K562 (cell line): ENCODE data around the gene EVL. TPM values are rescaled to one million over a fixed set of nuclear protein-coding genes. Genes with fewer than 3 reads are reported as not detected.

Experiments
- ATAC-seq: fragments of 200-7000 bp; cut with Tn5 transposase; 3 replicates; pipeline ENCODE4 v1.9.1; 2020; ENCODE audit warnings: moderate library complexity
- BruUV-seq: library from RNA; stranded (reverse); fragments of 400-500 nt; replicated peaks from 2 replicates; lab custom pipeline; 2021; lab: Mats Ljungman, UMichigan
- CTCF ChIA-PET: fragments of 300-600 bp; formaldehyde crosslinking; extraction: SDS; loops from one replicate; lab custom pipeline; 2021; ENCODE audit warnings: low intra/inter-chr PET ratio; lab: Yijun Ruan, JAX
- POLR2A ChIA-PET: fragments of 300-600, 350-650 bp; sonication (Branson Sonifier 250); formaldehyde crosslinking; extraction: SDS; loops from one replicate; lab custom pipeline; 2021; ENCODE audit warnings: antibody characterized with exemption, inconsistent platforms; lab: Yijun Ruan, JAX
- DNase-seq, 4 experiments: peaks; one replicate each; pipeline versions ENCODE4 v3.0.0 to v3.0.0-alpha.2; 2011 to 2018; ENCODE audit warnings: low spot score in 3 of 4, mixed read lengths in 3 of 4; ENCODE audit errors: extremely low read depth in 1 of 4
- FAIRE-seq: peaks from 2 replicates; lab custom pipeline; 2011; peaks lifted over from hg19 to GRCh38; lab: Jason Lieb, UNC
- H2AFZ ChIP-seq: 2 replicates; pipeline ENCODE4 v1.6.0; 2011; ENCODE audit warnings: low read depth, low read length, control low read depth, inconsistent platforms
- H3K27ac ChIP-seq: fragments of 200-600 bp; 3 replicates; pipeline ENCODE4 v1.8.0; 2011; ENCODE audit warnings: low read depth, mild to moderate bottlenecking, control low read depth, inconsistent platforms, low read length, moderate library complexity, mixed read lengths; ENCODE audit errors: extremely low read depth
- H3K27me3 ChIP-seq, 2 experiments: fragments of 300-600 bp in 1 of 2; 2 replicates in 1 of 2; 3 replicates in 1 of 2; pipeline versions ENCODE4 v1.6.0 to v1.8.0; 2011; ENCODE audit warnings: inconsistent platforms in 2 of 2, low read length in 2 of 2, mild to moderate bottlenecking in 1 of 2, mixed read lengths in 1 of 2, moderate library complexity in 1 of 2; ENCODE audit not compliant: control insufficient read depth in 2 of 2, insufficient read depth in 2 of 2
- H3K36me3 ChIP-seq: fragments of 300-600 bp; 3 replicates; pipeline ENCODE4 v1.8.0; 2011; ENCODE audit warnings: mild to moderate bottlenecking, low read length, inconsistent platforms; ENCODE audit not compliant: control insufficient read depth, insufficient read depth
- H3K4me1 ChIP-seq, 2 experiments: fragments of 200-600 bp in 1 of 2; replicated peaks in 1 of 2; 2 replicates in 1 of 2; 3 replicates in 1 of 2; pipeline versions ENCODE4 v1.5.1 to v1.8.0; 2011; ENCODE audit warnings: inconsistent platforms in 2 of 2, low read length in 2 of 2, mild to moderate bottlenecking in 1 of 2, mixed read lengths in 1 of 2, moderate library complexity in 1 of 2; ENCODE audit not compliant: control insufficient read depth in 2 of 2, insufficient read depth in 2 of 2
- H3K4me2 ChIP-seq: 2 replicates; pipeline ENCODE4 v1.6.1; 2011; ENCODE audit warnings: low read length, control low read depth, inconsistent platforms, mixed read lengths; ENCODE audit not compliant: insufficient read depth
- H3K4me3 ChIP-seq: fragments of 200-600 bp; sonication (generic), shearing (Covaris generic); 2 replicates; pipeline ENCODE4 v1.5.1; 2016; ENCODE audit warnings: control low read depth, inconsistent platforms
- H3K79me2 ChIP-seq: fragments of 200-600 bp; 3 replicates; pipeline ENCODE4 v1.8.0; 2011; ENCODE audit warnings: low read length, inconsistent platforms; ENCODE audit not compliant: control insufficient read depth, insufficient read depth
- H3K9ac ChIP-seq, 2 experiments: 2 replicates each; pipeline versions ENCODE4 v1.6.0 to v1.6.1; 2011; ENCODE audit warnings: low read depth in 2 of 2, low read length in 2 of 2, control low read depth in 1 of 2, inconsistent platforms in 1 of 2, mild to moderate bottlenecking in 1 of 2, mixed read lengths in 1 of 2; ENCODE audit not compliant: insufficient read depth in 1 of 2
- H3K9me1 ChIP-seq: one replicate; pipeline ENCODE4 v1.6.0; 2011; ENCODE audit warnings: inconsistent platforms, mild to moderate bottlenecking, low read length, moderate library complexity; ENCODE audit not compliant: control insufficient read depth, insufficient read depth
- H3K9me3 ChIP-seq: replicated peaks from 2 replicates; pipeline ENCODE4 v1.5.1; 2011; ENCODE audit warnings: low read depth, low read length, inconsistent platforms; ENCODE audit not compliant: control insufficient read depth, insufficient read depth
- H4K20me1 ChIP-seq: replicated peaks from 2 replicates; pipeline ENCODE4 v1.6.1; 2011; ENCODE audit warnings: low read length, inconsistent platforms, mixed read lengths; ENCODE audit not compliant: control insufficient read depth, insufficient read depth
- BMI1 ChIP-seq: fragments of 150-350 bp; IDR thresholded peaks from 2 replicates; pipeline ENCODE4 v1.6.1; 2014; ENCODE audit warnings: low read length
- CREBBP ChIP-seq: IDR thresholded peaks from one replicate; pipeline ENCODE4 v1.6.1; 2012; ENCODE audit warnings: low read depth, mild to moderate bottlenecking, control low read depth, inconsistent platforms, low read length
- GABPA ChIP-seq: fragments of 200-800 bp; sonication (Bioruptor generic); conservative IDR thresholded peaks from 2 replicates; pipeline ENCODE4 v1.6.1; 2016; ENCODE audit warnings: low read depth, missing genetic modification characterization, missing compliant biosample characterization
- GABPB2 ChIP-seq: fragments of 250-450 bp; sonication (Bioruptor Pico); conservative IDR thresholded peaks from 2 replicates; pipeline ENCODE4 v1.5.1; 2021; ENCODE audit warnings: mild to moderate bottlenecking
- SMARCA5 ChIP-seq: fragments of 450-650 bp; IDR thresholded peaks from 2 replicates; pipeline ENCODE4 v1.6.1; 2016
- SUPT5H ChIP-seq: fragments of 450-650 bp; IDR thresholded peaks from 2 replicates; pipeline ENCODE4 v1.6.1; 2016
- TRIM25 ChIP-seq: fragments of 450-650 bp; IDR thresholded peaks from 2 replicates; pipeline ENCODE4 v1.7.0; 2016; ENCODE audit warnings: borderline replicate concordance
- ZNF695 ChIP-seq: fragments of 450-650 bp; formaldehyde crosslinking; IDR thresholded peaks from 2 replicates; pipeline ENCODE4 v1.4.0; 2020; ENCODE audit warnings: mild to moderate bottlenecking, moderate library complexity
- WGBS: fragments of 100-300 bp; shearing (Covaris generic); methylation state at CpG from one replicate; pipeline ENCODE4 v1.1.6; 2016; ENCODE audit warnings: low coverage, mixed read lengths; ENCODE audit not compliant: insufficient coverage; ENCODE audit errors: missing lambda C conversion rate; 5-methylcytosine and 5-hydroxymethylcytosine counted together
- in situ Hi-C: fragments of 300-500 bp; cut with MboI; formaldehyde crosslinking; loops from 4 replicates; pipeline ENCODE4 v1.15.0; 2018; ENCODE audit warnings: inconsistent platforms, mixed read lengths
- intact Hi-C: fragments of 100-400 bp; cut with micrococcal nuclease; formaldehyde crosslinking; loops from 2 replicates; pipeline ENCODE4 v1.14.2; 2022
- polyA plus RNA-seq, 8 experiments: library from polyadenylated mRNA; depleted of rRNA in 4 of 8; stranded (reverse) in 5 of 8; unstranded in 3 of 8; fragments of >200 nt; fragmentation: Nextera tagmentation in 2 of 8; fragmentation: Illumina TruSeq in 1 of 8; extraction: Ambion mirVana in 2 of 8; extraction: Trizol in 1 of 8; gene quantifications; 2 replicates each; pipeline versions ENCODE4 v1.2.1 to v1.2.3, GENCODE V29; 2011 to 2014; ENCODE audit warnings: inconsistent platforms in 1 of 8, missing spikeins in 1 of 8
- total RNA-seq, 7 experiments: library from RNA; depleted of rRNA in 6 of 7; stranded (reverse); fragments of >200 nt in 6 of 7; fragmentation: Illumina TruSeq in 2 of 7; extraction: Trizol in 2 of 7; gene quantifications; 2 replicates each; pipeline versions ENCODE4 v1.2.1 to v1.2.3, GENCODE V29; 2011 to 2021; ENCODE audit warnings: low replicate concordance in 1 of 7

The EVL gene
- total and polyA plus RNA-seq, 9 of the 15 experiments (the other 6 are each of a cell fraction or from before 2014, with no cell fraction given), result 2.9 to 43.4 (median 23.9) TPM

GRCh38 chr14:100103250-100104005, 38.2 kb downstream of the EVL start (continued):
- TF ChIP-seq SUPT5H, result no peak
- no peak for TF ChIP-seq SMARCA5
- no peak for TF ChIP-seq CREBBP
- TF ChIP-seq GABPB2, result no peak
- no peak for TF ChIP-seq ZNF695
- TF ChIP-seq BMI1, result no peak
- TF ChIP-seq, all 486 proteins: peak for 0

- FAIRE-seq, result no peak
- Histone ChIP-seq H3K4me2 (no peak overlapping the region), H3K4me1 (peaks cover 18% of the 10 kb centered on the region in 2 experiments; a peak in 4 of 5 replicates), H3K36me3 (0 out of 3 replicates have a peak, but pooled peaks cover 3% of the 10 kb centered on the region), H3K9ac (no peak overlapping the region), H4K20me1 (no peaks in the 10 kb centered on the region; the same call in 1 of the 2 replicates), H3K79me2 (peaks cover 2% of the 10 kb centered on the region; the same call in 2 of the 3 replicates), H3K9me1 (no peaks in the 10 kb centered on the region), H3K9me3 (no peaks in the 10 kb centered on the region), H3K27ac (no peak overlapping the region), H3K4me3 (no peak overlapping the region), H3K27me3 (no peaks in the 10 kb centered on the region), H2AFZ (no peak overlapping the region)
- intact Hi-C loops (no loop called here), in situ Hi-C loops (no loop called here)
- ATAC-seq, result no peak
- ChIA-PET CTCF (no interaction called here), POLR2A (interaction anchor here (1.8 kb wide), 1 partner anchor 9 kb away, joined by 4 read pairs; no protein-coding TSS in a partner anchor)
- TF ChIP-seq TRIM25 (no peak), GABPA (tag) (no peak)
- 43% methylated on average over 3 of the region's 4 CpGs for WGBS
- DNase-seq, result no peak
- no TSS peak for BruUV-seq
Measured at GRCh38 chr14:100104006-100104352, 38.8 kb downstream of the EVL start.
